ACHN (cell line): ENCODE results near the gene C2CD4B.
A peak's percentile ranks its signal among the peaks of the same experiment; 100 is the strongest.

Experiments used
- DNase-seq: peaks from one replicate; pipeline ENCODE4 v3.0.0-alpha.2; 2015
- in situ Hi-C: cut with HindIII; loops from 2 replicates; pipeline ENCODE4 v1.10.0; 2017; ENCODE audit warnings: low sequenced_read_pairs, low pct_ligation_motif_present, low pct_unique_long_range_greater_than_20kb

The C2CD4B gene

DNA sequence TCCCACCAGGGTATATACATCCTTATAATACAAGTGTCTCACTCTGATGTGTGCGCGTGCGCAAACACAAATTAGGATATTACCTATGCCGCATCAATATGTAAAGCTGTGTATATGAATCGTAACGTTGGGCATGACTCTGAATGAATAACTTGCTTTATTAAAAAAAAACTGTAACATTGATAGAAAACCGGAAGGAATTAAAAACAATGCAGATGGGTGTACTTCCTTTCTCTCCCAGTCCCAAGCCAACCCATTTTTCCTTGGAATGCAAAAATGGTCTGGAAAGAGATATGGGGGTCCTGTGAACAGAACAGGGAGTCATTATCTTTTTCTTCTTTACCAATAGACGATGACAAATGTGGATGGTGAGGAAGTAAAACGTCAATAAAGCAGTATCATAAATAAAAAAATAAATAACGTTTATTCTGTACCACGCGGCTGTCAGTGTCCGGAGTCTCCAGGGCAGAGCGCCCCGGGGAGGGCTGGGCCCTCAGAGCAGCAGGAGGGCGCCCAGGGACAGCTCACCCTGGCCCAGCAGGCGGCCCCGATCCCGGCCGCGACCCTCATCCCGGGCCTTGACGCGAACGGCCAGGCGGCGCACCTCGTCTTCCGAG lies 1.6 kb downstream of the C2CD4B start:
- in situ Hi-C loops, result no loop called here
- DNase-seq, result no peak

DNA sequence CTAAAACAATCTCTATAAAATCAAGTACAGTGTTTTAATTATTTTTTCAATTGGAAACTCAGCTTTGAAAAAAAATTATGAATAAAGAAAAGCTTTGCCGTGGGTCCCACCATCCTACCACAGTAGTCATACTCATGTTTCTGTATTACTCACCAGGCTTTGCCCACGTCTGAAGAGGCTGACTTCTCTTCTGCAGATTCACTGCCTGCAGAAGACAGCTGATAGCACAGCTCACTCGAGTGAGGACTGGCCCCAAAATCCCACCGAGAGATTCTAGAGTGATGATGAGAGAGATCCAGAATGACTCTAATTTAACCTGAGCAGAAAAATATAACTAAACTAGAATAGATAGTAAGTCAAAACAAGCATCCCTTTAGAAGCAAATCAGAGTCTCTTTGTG lies 11.9 kb downstream of the C2CD4B start:
- in situ Hi-C loops, result no loop called here
- DNase-seq, result no peak

DNA sequence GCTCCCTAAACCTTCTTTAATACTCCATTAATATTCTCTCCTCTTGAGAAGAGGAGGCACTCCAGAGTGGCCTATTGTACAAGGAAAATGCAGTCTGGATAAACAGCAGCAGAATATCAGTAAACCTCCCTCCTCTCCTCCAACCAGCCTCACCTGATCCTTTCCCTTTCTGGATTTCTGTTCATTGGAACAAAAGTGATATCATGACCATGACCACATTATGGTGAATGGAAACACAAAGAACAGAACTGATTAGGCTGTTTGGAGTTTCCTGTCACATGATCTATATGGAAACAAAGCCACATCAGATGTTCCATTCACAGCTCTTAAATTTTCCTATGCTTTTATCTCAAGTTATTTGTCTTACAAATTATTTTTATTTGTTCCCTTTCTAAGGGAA lies 14.6 kb downstream of the C2CD4B start:
- in situ Hi-C loops, result no loop called here
- DNase-seq, result no peak

DNA sequence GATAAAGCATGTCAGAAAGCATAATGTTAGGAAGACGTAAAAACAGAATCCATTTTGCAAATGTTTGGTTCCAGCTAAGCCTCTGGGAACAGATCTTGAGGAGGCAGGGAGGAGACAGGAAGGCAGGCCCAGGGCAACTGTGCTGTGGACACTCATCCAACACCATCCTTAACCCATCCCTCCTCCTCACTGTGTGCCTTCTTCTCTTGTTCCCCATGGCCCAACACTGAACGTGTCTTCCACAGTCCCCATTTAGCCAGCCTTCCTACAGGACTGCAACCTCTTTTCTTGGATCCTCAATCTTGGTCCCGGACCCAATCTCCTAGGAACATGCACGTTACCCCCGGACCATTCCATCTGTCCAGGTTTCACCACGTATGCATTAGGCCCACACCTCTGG lies 15.4 kb downstream of the C2CD4B start:
- in situ Hi-C loops, result no loop called here
- DNase-seq, result no peak

DNA sequence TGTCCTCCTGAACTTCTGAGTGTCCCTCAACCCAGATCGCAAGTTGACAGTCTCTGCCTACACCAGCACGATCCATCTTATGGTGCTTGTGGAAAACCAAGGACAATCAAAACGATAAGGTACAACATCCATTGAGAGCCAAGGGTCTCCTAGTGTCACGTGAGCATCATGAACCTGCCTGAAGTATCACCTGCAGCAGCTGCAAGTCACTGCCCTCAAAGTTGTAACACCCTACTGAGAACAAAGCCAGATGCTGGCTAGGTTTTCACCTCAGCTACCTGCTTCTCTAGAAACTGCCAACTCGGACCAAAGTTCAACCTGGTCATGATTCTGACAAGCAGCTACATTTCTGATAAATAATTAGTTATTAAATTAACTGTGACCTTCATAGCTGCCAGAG lies 17.5 kb downstream of the C2CD4B start:
- DNase-seq, result no peak
- in situ Hi-C loops, result no loop called here

DNA sequence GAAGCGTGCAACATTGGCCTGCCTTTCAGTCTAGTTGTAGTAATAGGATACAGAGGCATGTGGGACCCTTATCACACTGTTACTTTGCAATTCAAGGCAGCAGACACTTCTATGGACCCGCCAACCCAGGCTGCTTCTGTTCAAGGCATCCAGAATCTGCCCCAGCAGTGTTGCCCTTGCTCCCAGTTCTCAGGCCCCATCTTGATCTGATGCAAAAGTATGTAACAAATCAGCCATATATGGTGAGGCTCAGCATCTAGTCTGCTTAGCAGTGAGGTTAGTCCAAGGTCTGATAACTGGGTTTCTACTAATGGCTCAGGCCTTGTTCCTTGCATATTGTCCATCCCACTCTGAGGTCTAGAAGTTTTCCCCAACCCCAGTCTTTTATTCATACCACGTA lies 17.9 kb downstream of the C2CD4B start:
- DNase-seq, result no peak
- in situ Hi-C loops, result no loop called here

DNA sequence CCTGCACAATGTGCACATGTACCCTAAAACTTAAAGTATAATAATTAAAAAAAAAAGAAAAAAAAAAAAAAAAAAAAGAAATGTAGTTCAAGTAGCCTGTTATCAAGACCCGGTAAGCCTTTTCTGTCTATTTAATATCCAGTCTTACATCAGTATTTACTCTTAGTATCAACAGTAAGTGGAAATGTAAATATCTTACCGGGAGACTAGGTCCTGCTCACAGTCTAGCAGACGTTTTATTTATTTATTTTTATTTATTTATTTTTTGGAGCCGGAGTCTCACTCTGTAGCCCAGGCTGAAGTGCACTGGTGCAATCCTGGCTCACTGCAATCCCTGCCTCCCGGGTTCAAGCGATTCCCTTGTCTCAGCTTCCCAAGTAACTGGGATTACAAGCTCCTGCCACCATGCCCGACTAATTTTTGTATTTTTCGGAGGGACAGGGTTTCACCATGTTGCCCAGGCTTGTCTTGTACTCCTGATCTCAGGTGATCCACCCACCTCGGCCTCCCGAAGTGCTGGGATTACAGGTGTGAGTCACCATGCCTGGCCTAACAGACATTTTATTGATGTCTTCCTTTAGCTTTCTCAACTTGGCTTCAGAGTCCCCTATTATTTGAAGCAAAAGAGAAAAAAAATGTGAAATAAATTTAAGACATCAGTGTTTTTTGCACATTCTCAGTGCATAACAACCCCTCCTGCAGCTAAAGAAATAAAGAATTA lies 19.9 kb downstream of the C2CD4B start:
- in situ Hi-C loops, result no loop called here
- DNase-seq, result no peak

DNA sequence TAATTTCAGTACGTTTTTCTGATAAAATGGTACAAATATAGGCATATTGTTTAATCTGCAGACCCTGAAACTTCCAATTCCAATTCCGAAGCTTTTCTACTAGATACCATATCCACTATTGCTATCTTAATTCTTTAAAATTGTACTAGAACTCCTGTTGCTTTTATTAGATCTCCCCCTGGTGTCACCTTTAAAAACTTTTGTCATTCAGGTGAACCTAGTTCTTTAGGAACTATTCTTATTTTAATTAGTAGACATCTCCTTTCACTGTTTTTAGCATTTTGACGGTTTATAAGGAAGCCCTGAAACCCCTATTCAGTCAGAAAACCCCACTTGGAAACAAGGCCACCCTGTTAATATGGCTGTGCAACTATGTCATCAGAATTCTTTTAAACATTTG lies 22.3 kb downstream of the C2CD4B start:
- no peak for DNase-seq
- in situ Hi-C loops, result no loop called here

DNA sequence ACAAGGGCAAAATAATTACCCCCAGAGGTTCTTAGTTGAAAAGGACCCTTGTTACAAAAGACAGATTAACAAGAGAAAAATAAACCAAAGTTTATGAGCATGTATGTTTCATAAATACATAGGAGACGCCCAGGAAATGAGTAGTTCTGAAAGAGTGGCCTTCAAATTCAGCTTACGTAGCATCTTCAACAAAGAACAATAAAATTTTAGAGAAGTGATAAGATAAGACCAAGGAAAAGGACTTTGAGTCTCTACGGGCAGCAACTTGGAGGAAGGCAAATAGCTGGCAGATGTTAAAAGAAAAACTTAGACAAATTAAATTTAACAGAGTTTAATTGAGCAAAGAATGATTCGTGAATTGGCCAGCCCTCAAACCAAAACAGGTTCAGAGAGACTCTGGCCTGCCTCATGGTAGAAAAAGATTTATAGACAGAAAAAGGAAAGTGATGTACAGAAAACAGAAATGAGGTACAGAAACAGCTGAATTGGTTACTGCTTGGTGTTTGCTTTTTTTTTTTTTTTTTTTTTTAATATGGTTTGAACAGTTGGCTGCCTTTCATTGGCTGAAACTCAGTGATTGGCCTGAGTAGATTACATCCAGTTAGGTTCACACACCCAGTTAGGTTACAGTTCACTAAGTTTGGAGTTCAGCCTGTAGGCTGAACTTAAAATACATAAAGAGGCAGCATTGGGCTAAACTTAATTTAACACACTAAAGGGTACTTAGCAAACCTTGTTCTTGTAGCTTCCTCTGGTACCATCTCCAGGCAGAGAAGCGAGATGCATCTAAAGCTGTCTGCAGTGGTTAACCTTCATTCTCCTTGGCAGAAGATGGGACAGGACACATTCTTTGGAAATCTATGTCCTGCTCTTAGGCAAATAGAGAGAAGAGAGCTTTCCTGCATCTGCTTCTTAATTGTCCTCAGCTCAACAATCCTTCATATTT lies 23.2 kb downstream of the C2CD4B start:
- in situ Hi-C loops, result no loop called here
- no peak for DNase-seq

DNA sequence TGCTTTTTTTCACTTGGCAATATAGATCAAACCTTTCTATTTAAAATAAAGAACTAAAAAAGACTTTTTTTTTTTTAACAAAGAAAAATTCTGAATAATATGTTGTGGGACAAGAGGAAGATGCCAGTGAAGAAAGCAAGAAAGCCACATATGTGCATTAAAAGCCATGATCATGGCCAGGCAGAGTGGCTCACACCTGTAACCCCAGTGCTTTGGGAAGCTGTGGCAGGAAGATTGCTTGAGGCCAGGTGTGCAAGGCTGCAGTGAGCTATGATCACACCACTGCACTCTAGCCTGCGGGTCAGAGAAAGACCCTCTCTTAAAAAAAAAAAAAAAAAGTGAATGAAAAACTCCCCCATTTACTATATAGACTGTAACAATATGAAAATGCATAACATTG lies 23.9 kb downstream of the C2CD4B start:
- no peak for DNase-seq
- in situ Hi-C loops, result no loop called here

DNA sequence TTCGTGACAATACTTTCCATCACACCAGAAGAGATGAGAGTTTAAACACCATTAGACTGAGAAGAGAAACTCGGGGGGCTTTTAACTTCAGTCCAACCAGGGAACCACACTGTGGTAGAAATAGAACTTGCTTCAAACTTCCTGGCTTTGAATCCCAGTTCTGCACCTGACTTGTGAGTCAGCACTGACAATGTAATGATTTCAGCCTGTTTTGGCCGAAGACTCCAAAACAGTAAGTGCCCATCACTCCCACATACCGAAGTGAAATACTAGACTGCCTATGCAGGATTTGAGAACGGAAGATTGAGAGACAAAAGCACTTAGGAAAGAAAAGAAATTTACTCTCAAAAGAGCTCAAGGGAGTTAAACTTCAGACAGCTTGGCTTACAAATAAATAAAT lies 27.0 kb downstream of the C2CD4B start:
- DNase-seq, result peak; percentile 49
- in situ Hi-C loops, result no loop called here

DNA sequence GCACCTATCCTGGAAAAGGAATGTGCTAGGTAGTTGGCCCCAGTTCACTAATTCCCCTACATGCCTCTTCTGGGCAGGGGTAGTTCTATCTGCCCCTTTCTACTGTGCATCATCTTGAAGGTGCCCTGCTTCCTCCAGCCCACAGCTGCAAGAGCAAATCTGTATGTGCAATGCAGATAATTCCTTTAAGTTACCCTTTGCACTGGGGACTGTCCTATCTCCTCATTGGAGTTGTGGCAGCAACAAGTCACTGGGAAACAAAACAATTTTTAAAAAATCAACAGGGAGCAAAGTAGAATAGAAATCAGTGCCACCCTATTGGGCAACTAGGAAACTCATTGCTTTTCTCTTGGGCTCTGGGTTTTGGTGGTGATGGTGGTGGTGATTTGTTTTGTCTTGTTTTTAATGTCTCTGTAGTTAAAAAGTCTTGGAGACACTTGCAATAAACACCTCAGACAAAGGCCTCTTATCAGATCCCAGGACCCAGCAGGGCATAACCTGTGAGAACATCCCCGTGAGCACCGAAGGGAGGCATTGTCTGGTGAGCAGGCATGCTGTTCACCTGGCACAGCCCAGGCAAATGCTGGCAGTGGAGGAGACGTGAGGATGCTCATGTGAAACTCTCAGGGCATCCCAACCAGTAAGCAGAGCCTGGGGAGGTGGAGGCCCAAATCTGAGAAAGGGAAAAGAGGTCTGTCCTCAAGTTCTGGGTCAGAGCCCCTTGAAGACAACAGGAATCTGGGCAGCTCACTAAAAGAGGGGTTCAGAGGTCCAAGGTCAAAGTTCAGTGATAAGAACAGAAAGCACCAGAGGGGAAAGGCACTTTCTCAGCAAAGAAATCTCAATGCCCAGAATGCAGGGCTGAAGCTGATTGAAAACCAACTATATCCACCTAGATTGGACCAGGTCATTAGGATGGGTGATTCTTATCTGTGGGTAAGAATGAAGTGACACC lies 27.9 kb downstream of the C2CD4B start:
- in situ Hi-C loops, result no loop called here
- DNase-seq, result no peak

DNA sequence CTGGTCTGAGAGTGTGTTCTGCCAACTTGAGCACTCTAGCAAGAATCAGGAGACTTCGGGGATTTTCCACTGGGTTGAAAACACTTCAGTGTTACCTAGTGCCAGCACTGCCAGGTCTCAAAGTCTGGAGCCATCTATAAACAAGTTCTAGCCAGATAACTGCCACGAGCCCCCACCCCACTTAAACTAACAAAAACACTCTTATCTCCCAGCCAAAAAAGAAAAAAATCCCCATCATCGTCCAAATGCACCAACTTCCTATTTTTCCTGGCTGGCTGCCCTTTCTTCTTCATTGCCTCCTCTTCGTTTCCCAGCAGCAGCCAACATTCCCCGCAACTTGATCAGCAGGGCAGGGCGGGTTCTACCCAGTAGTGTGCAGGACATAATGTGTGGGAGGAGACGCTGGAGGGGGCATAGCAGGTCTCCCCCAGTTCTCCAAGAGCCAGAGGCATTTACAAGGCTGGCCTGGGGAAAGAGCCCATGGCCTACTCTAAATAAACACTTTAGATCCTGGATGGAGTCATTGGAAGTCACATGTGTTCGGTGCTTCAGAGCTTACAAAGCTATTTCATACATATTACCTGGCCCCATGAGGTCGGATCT lies 29.5 kb downstream of the C2CD4B start:
- in situ Hi-C loops, result no loop called here
- DNase-seq, result no peak

DNA sequence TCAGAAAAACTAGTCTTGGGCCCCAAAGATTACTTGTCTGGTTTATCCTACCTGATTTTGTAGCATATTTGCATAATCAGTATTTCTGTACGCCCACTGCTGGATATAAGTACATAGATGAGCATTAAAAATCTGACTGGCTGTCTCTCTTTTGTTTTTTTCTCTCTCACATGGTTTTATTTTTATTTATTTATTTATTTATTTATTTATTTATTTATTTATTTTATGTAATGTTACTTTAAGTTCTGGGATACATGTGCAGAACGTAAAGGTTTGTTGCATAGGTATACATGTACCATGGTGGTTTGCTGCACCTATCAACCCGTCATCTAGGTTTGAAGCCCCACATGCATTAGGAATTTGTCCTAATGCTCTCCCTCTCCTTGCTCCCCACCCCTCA lies 31.9 kb downstream of the C2CD4B start:
- in situ Hi-C loops, result no loop called here
- DNase-seq, result no peak

DNA sequence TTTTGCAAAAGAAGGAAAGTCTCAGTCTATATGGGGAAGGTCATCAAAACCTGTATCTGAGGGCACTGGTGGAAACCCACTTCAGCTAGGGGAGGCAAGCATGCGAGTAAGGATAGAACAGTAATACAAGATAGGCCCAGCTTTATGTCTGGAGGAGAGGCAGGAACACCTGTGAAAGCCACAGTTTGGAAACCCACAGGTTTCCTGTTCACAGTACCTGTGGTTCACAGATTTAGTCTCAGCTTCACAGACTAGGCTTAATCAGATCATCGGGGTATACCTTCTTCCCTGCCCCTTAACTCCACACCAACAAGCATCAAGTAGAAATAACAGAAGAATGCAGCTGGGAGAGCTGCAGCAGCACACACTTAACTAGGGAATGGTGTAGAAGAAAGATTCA lies 36.2 kb downstream of the C2CD4B start:
- in situ Hi-C loops, result no loop called here
- no peak for DNase-seq

DNA sequence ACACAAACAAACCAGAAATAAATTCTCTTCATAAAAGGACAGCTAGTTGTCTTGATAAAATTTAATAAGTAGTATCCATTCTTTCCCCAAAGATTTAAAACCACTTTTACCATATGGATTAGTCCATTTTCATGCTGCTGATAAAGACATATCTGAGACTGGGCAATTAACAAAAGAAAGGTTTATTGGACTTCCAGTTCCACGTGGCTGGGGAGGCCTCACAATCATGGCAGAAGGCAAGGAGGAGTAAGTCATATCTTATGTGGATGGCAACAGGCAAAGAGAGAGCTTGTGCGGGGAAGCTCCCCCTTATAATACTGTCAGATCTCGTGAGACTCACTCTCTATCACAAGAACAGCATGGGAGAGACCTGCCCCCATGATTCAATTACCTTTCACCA lies 38.7 kb downstream of the C2CD4B start:
- no peak for DNase-seq
- in situ Hi-C loops, result no loop called here

DNA sequence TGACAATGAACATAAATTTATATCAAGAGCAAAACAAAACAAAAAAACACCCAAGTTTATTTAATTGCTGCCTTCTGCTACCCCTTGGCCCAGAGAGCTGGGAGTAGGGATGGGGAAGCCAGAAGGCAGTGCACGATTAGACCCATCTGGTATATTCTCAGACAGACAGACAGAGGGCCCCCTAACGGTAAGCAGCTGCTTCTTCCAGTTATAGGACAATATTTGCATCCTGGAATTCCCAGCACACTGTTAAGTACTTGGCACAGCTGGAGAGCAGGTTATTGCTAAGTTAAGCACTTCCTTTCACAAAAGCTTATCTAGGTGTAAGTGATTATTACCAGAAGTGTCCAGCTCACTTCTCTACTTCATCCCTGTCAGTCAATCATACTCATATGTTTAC lies 39.3 kb downstream of the C2CD4B start:
- in situ Hi-C loops, result no loop called here
- peak; percentile 54 for DNase-seq

DNA sequence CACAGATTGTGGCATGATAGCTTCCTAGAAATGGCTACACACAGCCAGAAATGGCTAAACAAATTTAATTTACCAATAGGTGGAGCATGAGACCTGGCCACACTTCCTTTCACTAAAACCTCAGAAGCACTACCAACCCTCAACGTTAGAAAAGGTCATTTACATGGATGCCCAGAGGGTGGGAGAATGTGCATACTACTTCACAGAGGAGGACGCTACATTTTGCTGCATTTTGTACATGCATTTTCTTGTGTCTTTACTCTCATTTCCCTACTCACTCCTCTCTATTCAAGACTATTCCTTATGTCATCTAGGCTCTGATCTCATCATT lies 40.1 kb downstream of the C2CD4B start:
- DNase-seq, result no peak
- in situ Hi-C loops, result no loop called here
